ENCODE results near the gene MNT.
"Not testable (repeated sequence)": the region's sequence is repeated elsewhere in the genome, so short reads cannot be mapped to it uniquely, and the experiment has no call there.

Gene MNT

GRCh38 chr17:2400877-2401425 is at the start of gene MNT:
Gene MNT, minus strand, starts transcription at chr17:2401060. Its CDS starts 348 bp downstream, at chr17:2400712.
- DNase-seq = peak in 13 of 14 donors; percentile 69 to 98 (median 93)

GRCh38 chr17:2450016-2450650 is 49.3 kb upstream of the MNT start:
- peak in 1 of 14 donors; percentile 65 for DNase-seq

GRCh38 chr17:2449486-2449885 is 48.6 kb upstream of the MNT start:
- peak in 1 of 14 donors; percentile 83 for DNase-seq

- not testable (repeated sequence) for DNase-seq
These were observed 46.6 kb upstream of the MNT start for GRCh38 chr17:2447479-2447878.

GRCh38 chr17:2445638-2446037 is 44.8 kb upstream of the MNT start:
- no peak for DNase-seq

- DNase-seq = no peak
These were observed 43.5 kb upstream of the MNT start for GRCh38 chr17:2444382-2444781.

- no peak for DNase-seq
These were observed 41.3 kb upstream of the MNT start for GRCh38 chr17:2442166-2442565.

- no peak for DNase-seq
These were observed 40.1 kb upstream of the MNT start for GRCh38 chr17:2440930-2441329.

- DNase-seq = not testable (repeated sequence)
These were observed 39.1 kb upstream of the MNT start for GRCh38 chr17:2439997-2440396.

GRCh38 chr17:2438823-2439222 is 38.0 kb upstream of the MNT start:
- no peak for DNase-seq

- DNase-seq = no peak
These were observed 35.6 kb upstream of the MNT start for GRCh38 chr17:2436316-2436905.

- peak in 1 of 14 donors; percentile 25 for DNase-seq
These were observed 35.0 kb upstream of the MNT start for GRCh38 chr17:2435862-2436261.

GRCh38 chr17:2435181-2435741 is 34.4 kb upstream of the MNT start:
- DNase-seq = peak in 5 of 14 donors; percentile 18 to 69 (median 26)

- DNase-seq = no peak
These were observed 32.8 kb upstream of the MNT start for GRCh38 chr17:2433696-2434095.

GRCh38 chr17:2427910-2428309 is 27.1 kb upstream of the MNT start:
- DNase-seq = no peak

GRCh38 chr17:2427215-2427614 is 26.4 kb upstream of the MNT start:
- no peak for DNase-seq

- no peak for DNase-seq
These were observed 22.4 kb upstream of the MNT start for GRCh38 chr17:2423271-2423670.

GRCh38 chr17:2421315-2422147 is 20.7 kb upstream of the MNT start:
- peak in 1 of 14 donors; percentile 48 for DNase-seq

GRCh38 chr17:2420176-2420575 is 19.3 kb upstream of the MNT start:
- no peak for DNase-seq

- no peak for DNase-seq
These were observed 18.6 kb upstream of the MNT start for GRCh38 chr17:2419486-2419885.

- DNase-seq = peak in 2 of 14 donors; percentile 4 to 69
These were observed 17.7 kb upstream of the MNT start for GRCh38 chr17:2418572-2418971.

- DNase-seq = peak in 12 of 14 donors; percentile 54 to 89 (median 82)
These were observed 15.3 kb upstream of the MNT start for GRCh38 chr17:2416010-2416734.
